ENCODE results near the gene SCAPER.

SCAPER gene

GRCh38 chr15:76667943-76668715, 237.0 kb downstream of the SCAPER start:
- no peak for DNase-seq (ENCODE audit: low read depth)

- DNase-seq (ENCODE audit: low read depth) = no peak
Observed at GRCh38 chr15:76664895-76665294, 240.2 kb downstream of the SCAPER start.

DNA sequence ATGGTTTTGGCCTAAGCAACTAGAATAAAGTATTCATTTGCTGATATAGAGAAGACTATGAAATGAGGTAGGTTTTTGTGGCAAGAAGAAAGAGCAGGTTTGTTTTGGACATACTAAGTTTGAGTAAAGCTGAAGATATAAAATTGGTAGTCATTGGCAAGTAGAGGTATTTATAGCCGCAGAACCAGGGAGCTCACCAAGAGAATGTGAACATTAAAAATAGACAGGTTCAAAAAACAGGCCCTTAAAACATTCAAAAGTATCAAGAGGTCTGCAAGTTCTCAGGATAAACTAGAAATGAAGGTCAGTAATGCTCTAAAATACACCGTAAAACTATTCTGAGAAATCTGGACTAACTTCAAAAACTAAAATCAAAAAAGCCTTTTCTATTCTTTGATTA, 240.7 kb downstream of the SCAPER start:
- no peak for DNase-seq (ENCODE audit: low read depth)

DNA sequence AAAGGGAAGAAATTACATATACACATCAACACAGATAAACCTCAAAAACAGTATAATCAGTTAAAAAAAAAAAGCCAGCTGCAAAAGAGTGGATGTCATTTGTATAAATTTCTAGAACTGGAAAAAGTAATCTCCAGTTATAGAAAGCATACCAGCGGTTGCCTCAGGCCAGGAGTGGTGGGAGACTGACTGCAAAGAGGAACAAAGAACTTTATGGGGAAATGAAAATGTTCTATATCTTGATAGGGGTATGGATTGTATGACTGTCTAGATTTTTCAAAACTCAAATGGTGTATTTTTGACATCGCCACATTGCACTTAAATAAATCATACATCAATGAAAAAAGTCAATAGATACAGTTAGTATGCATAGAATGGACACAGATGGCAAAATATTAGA, 241.6 kb downstream of the SCAPER start:
- no peak for DNase-seq (ENCODE audit: low read depth)

GRCh38 chr15:76648732-76649444, 256.3 kb downstream of the SCAPER start:
- DNase-seq (ENCODE audit: low read depth) = no peak

DNA sequence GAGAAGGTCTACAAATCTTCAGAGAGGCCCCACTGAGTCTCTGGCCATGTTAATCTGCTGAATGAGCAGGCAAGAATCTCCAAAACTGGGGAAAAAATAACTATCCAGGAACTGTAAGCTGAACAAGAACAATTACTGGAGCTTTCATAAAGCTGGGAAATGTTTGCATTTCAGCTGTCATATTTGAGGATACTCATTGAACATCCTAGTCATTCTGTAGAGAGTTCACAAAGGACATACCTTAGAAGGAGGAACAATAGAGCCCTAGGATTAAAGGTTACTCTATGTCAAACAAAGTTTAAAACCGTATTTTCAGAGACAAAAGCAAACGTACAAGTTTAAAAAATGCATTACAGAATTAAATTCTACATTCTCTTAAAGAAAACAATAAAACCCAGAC, 257.5 kb downstream of the SCAPER start:
- no peak for DNase-seq (ENCODE audit: low read depth)

- DNase-seq (ENCODE audit: low read depth) = no peak
Observed at GRCh38 chr15:76644646-76645045, 260.5 kb downstream of the SCAPER start.

DNA sequence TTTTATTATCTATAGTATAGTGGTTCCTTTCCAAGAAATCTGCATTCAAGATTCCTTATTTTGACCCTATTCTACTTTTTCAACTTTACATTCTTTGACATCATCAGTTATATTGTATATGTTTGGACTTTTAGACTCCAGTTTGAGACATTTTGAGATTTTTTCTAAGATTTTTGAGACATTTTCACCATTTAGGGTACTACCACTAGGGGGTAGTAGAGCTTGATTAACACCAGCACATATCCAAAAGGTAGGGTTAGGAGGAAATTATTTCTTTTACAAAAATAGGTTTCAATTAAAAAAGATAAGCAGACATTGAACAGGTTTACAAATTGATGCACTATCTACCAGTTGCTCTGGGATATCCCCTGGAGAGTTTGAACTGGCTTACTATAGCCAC, 262.5 kb downstream of the SCAPER start:
- DNase-seq (ENCODE audit: low read depth) = no peak

DNA sequence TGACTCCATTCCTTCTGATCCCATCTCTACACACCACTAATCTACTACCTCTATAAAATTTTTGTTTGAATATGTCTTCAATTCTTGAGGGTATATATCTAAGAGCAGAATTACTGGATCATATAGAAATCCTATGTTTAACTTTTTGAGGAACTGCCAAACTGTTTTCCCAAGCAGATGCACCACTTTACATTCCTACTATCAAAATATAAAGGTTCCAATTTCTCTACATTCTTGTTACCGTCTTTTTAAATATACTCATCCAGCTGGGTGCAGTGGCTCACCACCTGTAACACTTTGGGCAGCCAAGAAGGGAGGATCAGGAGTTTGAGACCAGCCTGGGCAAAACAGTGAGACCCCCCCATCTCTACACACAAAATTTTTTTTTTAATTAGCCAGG, 268.0 kb downstream of the SCAPER start:
- no peak for DNase-seq (ENCODE audit: low read depth)

GRCh38 chr15:76636059-76636458, 269.1 kb downstream of the SCAPER start:
- DNase-seq (ENCODE audit: low read depth) = no peak

DNA sequence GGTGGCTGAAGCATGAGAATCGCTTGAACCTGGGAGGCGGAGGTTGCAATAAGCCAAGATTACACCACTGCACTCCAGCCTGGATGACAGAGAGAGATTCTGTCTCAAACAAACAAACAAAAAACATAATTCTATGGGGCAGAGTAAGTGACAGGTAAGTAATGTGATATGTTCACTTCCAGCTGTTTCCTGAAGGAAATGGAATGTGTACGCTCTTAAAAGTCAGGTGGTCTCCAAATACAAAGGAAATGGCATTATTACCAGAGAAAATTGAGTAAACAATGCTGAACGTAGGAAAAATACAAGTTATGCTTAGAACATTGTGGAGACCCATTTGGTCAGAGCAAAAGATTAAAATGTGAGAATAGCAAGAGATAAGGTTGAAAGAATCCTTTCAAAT, 278.5 kb downstream of the SCAPER start:
- no peak for DNase-seq (ENCODE audit: low read depth)

DNA sequence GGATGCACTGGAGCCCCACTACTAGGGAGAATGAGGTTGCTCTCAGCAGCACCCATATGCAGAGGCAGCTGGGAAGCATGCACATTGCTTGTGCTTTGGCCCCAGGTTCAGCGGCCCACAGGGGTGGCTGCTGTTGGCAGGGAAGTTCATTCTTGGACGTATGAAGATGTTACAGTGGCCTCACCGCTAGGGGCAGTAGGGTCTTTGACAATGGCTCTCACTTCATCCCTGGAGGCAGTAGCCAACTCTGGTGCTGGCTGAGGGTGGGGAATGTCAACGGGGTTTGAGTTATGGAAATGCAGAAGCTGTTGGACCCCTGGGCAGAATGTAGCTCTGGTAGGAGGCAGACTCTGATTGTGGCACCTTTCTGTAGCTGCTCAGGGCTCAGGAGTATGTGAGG, 279.9 kb downstream of the SCAPER start:
- DNase-seq (ENCODE audit: low read depth) = no peak

DNA sequence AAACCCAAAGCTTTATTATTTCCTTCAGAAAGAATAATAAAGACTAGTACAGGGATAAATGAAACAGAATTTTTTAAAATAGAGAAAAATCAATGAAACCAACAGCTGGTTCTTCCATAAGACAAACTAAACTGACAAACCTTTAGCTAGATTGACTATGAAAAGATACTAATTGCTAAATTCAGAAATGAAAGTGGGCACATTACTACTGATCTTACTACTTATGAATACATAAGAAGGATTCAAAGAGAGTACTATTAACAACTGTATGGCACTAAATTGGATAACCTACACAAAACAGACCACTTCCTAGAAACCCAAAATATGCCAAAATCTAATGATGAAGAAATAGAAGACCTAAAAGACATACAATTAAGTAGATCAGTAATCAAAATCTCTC, 290.4 kb downstream of the SCAPER start:
- no peak for DNase-seq (ENCODE audit: low read depth)

GRCh38 chr15:76588811-76589747, 316.1 kb downstream of the SCAPER start:
- DNase-seq (ENCODE audit: low read depth) = no peak

DNA sequence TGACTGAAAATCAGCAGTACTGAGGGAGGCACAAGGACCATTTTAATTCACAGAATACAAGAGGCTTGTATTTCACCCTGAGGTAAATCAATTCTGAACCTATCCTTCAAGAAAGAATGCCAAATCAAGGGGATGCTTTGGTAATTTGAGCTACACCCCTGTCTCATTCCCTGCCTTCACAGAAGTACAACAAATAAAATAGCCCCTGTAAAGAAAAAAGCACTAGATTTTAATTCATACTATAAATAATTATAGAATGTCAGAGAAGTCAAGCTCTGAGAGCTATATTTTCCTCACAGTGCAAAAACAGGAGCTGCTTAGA, 319.6 kb downstream of the SCAPER start:
- no peak for DNase-seq (ENCODE audit: low read depth)

GRCh38 chr15:76584868-76585575, 320.1 kb downstream of the SCAPER start:
- DNase-seq (ENCODE audit: low read depth) = no peak

DNA sequence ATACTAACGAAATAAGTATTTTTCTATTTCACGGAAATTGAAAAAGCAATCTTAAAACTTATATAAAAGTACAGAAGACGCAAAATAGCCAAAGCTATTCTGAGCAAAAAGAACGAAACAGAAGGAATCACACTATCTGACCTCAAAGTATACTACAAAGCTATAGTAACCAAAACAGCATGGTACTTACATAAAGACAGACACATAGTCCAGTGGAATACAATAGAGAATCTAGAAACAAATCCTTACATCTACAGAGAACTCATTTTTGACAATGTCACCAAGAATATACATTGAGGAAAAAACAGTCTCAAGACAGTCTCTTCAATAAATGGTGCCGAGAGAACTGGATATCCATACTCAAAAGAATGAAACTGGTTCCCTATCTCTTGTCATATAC, 322.6 kb downstream of the SCAPER start:
- DNase-seq (ENCODE audit: low read depth) = no peak

GRCh38 chr15:76577879-76578512, 327.1 kb downstream of the SCAPER start:
- no peak for DNase-seq (ENCODE audit: low read depth)

DNA sequence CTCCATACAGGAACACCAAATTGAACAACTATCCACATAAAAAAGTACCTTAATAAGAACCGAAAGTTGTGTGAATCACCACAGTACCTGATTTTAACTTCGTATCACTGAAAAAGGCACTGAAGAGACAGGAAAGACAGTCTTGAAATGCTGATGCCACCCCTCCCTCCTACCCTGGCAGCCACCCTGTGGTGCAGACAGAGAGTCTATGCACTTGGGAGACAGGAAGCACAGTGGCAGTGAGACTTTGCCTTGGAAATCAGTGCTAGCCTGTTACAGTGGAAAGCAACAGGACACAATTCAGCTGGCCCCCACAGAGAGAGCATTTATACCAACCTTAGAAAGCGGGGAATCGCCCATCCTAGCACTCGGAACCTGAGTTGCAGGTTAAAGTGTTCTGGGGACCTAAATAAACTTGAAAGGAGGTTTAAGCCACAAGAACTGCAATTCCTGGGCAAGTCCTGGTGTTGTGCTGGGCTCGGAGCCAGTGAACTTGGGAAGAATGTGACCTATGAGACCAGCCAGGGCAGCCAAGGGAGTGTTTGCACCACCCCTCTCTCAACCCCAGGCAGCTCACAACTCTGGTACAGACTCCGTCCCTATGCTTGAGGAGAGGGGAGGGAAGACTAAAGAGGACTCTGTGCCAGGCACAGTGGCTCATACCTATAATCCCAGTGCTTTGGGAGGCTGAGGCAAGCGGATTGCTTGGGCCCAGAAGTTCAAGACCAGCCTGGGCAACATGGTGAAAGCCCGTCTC, 328.4 kb downstream of the SCAPER start:
- DNase-seq (ENCODE audit: low read depth) = peak; percentile 31

DNA sequence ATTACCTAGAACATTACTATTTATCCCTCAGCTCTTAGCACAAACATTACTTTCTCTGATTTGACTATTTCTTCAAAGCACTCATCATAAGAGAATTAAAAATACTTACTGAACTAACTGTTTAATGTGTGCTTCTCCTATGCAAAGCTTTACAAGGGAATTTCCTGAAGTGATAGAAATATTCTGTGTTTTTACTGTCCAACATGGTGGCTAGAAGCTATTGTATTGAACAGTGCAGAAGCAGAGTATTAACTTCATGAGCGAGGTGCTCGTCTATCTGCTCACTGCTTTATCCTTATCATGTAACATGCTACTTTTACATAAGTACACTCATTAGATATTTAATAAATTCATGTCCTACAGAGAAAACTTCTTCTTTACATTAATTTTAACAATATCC, 329.5 kb downstream of the SCAPER start:
- DNase-seq (ENCODE audit: low read depth) = no peak

GRCh38 chr15:76575274-76575673, 329.9 kb downstream of the SCAPER start:
- DNase-seq (ENCODE audit: low read depth) = no peak
